CD4-positive, CD25-positive, alpha-beta regulatory T cell (primary cell): ENCODE results near the gene USH1C. TPM values are rescaled to one million over a fixed set of nuclear protein-coding genes. Genes with fewer than 3 reads are reported as not detected.

Experiments
- ATAC-seq, 2 donors: fragments of 150-1000 bp; cut with Tn5 transposase; one replicate each; pipeline ENCODE4 v1.10.0; 2021; ENCODE audit warnings: low read depth in 2 of 2, moderate number of reproducible peaks in 2 of 2, moderate library complexity in 1 of 2
- DNase-seq, 3 donors: peaks; one replicate each; pipeline versions ENCODE4 v3.0.0 to v3.0.0-alpha.2; 2012 to 2022; ENCODE audit warnings: mixed read lengths in 1 of 3
- H3K27ac ChIP-seq: one replicate; pipeline ENCODE4 v1.7.0; 2013; ENCODE audit warnings: mild to moderate bottlenecking, low read length; ENCODE audit not compliant: insufficient read depth, poor library complexity, severe bottlenecking
- H3K27me3 ChIP-seq: one replicate; pipeline ENCODE4 v1.7.0; 2013; ENCODE audit warnings: low read length; ENCODE audit not compliant: control insufficient read depth, insufficient read depth
- H3K36me3 ChIP-seq: one replicate; pipeline ENCODE4 v1.7.0; 2013; ENCODE audit warnings: mild to moderate bottlenecking, low read length, moderate library complexity; ENCODE audit not compliant: control insufficient read depth, insufficient read depth
- H3K4me1 ChIP-seq: 2 replicates; pipeline ENCODE4 v1.7.0; 2013; ENCODE audit warnings: mild to moderate bottlenecking, low read length; ENCODE audit not compliant: insufficient read depth, control insufficient read depth, poor library complexity, severe bottlenecking
- H3K4me3 ChIP-seq: one replicate; pipeline ENCODE4 v1.7.0; 2013; ENCODE audit warnings: low read depth, mild to moderate bottlenecking, low read length, moderate library complexity
- H3K9me3 ChIP-seq, 2 experiments: 1 replicate in 1 of 2; 2 replicates in 1 of 2; pipeline ENCODE4 v1.7.0; 2013; ENCODE audit warnings: low read length in 2 of 2, mild to moderate bottlenecking in 1 of 2, moderate library complexity in 1 of 2; ENCODE audit not compliant: control insufficient read depth in 2 of 2
- H3K27ac Mint-ChIP-seq, 3 donors: one replicate each; pipeline ENCODE4 v1.8.0; 2020 to 2022; ENCODE audit warnings: mild to moderate bottlenecking in 3 of 3, mixed read lengths in 3 of 3, moderate library complexity in 2 of 3
- H3K27me3 Mint-ChIP-seq: one replicate; pipeline ENCODE4 v1.8.0; 2022; ENCODE audit warnings: mild to moderate bottlenecking, mixed read lengths
- H3K36me3 Mint-ChIP-seq: one replicate; pipeline ENCODE4 v1.8.0; 2020; ENCODE audit warnings: mixed read lengths
- H3K4me1 Mint-ChIP-seq, 4 donors: one replicate each; pipeline ENCODE4 v1.8.0; 2020 to 2022; ENCODE audit warnings: mixed read lengths in 4 of 4, mild to moderate bottlenecking in 1 of 4
- H3K4me3 Mint-ChIP-seq, 4 donors: one replicate each; pipeline ENCODE4 v1.8.0; 2020 to 2022; ENCODE audit warnings: mild to moderate bottlenecking in 4 of 4, mixed read lengths in 4 of 4, moderate library complexity in 3 of 4
- H3K9me3 Mint-ChIP-seq, 7 donors: one replicate each; pipeline ENCODE4 v1.8.0; 2020 to 2022; ENCODE audit warnings: mixed read lengths in 7 of 7, mild to moderate bottlenecking in 3 of 7, moderate library complexity in 2 of 7
- polyA plus RNA-seq, 4 donors: library from polyadenylated mRNA; unstranded; fragments of 300-500 nt; fragmentation: Illumina TruSeq; gene quantifications; one replicate each; pipeline ENCODE4 v1.2.3, GENCODE V29; 2021
- total RNA-seq: library from RNA; stranded (reverse); gene quantifications from one replicate; pipeline ENCODE4 v1.2.3, GENCODE V29; 2022

The USH1C gene
- total and polyA plus RNA-seq, 5 donors from 2014 or later: not detected

- Mint-ChIP-seq H3K27ac (no peak overlapping the region), H3K36me3 (no peaks in the 10 kb centered on the region), H3K9me3 (no peaks in the 10 kb centered on the region), H3K4me3 (no peak overlapping the region), H3K4me1 (no peaks in the 10 kb centered on the region), H3K27me3 (peaks cover 12% of the 10 kb centered on the region)
- Histone ChIP-seq H3K4me3 (no peak overlapping the region), H3K27me3 (no peaks in the 10 kb centered on the region), H3K9me3 (no peaks in the 10 kb centered on the region), H3K27ac (no peak overlapping the region), H3K4me1 (no peaks in the 10 kb centered on the region), H3K36me3 (no peaks in the 10 kb centered on the region)
- ATAC-seq (no peak), DNase-seq (no peak)
These were observed 10.3 kb downstream of the USH1C start for GRCh38 chr11:17533778-17534415.

GRCh38 chr11:17533341-17533740 lies 10.9 kb downstream of the USH1C start:
- Histone ChIP-seq H3K27me3 (no peaks in the 10 kb centered on the region), H3K4me3 (no peak overlapping the region), H3K4me1 (no peaks in the 10 kb centered on the region), H3K27ac (no peak overlapping the region), H3K36me3 (no peaks in the 10 kb centered on the region), H3K9me3 (no peaks in the 10 kb centered on the region)
- no peaks in the 10 kb centered on the region for H3K36me3 Mint-ChIP-seq
- H3K27me3 Mint-ChIP-seq: peaks cover 12% of the 10 kb centered on the region
- ATAC-seq (no peak), DNase-seq (no peak)
- H3K9me3 Mint-ChIP-seq: no peaks in the 10 kb centered on the region
- no peak overlapping the region for H3K4me3 Mint-ChIP-seq
- H3K4me1 Mint-ChIP-seq: no peaks in the 10 kb centered on the region
- H3K27ac Mint-ChIP-seq: no peak overlapping the region

- Histone ChIP-seq H3K4me3 (no peak overlapping the region), H3K36me3 (no peaks in the 10 kb centered on the region), H3K9me3 (no peaks in the 10 kb centered on the region), H3K27me3 (no peaks in the 10 kb centered on the region), H3K4me1 (no peaks in the 10 kb centered on the region), H3K27ac (no peak overlapping the region)
- DNase-seq (no peak), ATAC-seq (no peak)
- peaks cover 14% of the 10 kb centered on the region for H3K27me3 Mint-ChIP-seq
- H3K27ac Mint-ChIP-seq: no peak overlapping the region
- H3K36me3 Mint-ChIP-seq: no peaks in the 10 kb centered on the region
- no peaks in the 10 kb centered on the region for H3K4me1 Mint-ChIP-seq
- H3K4me3 Mint-ChIP-seq: no peak overlapping the region
- H3K9me3 Mint-ChIP-seq: no peaks in the 10 kb centered on the region
These were observed 11.4 kb downstream of the USH1C start for GRCh38 chr11:17532784-17533183.

GRCh38 chr11:17531636-17532113 lies 12.5 kb downstream of the USH1C start:
- H3K4me1 ChIP-seq: no peaks in the 10 kb centered on the region
- Mint-ChIP-seq H3K4me1 (no peaks in the 10 kb centered on the region), H3K36me3 (no peaks in the 10 kb centered on the region), H3K27ac (no peak overlapping the region), H3K27me3 (peaks cover 16% of the 10 kb centered on the region), H3K9me3 (no peaks in the 10 kb centered on the region), H3K4me3 (no peak overlapping the region)
- DNase-seq (no peak), ATAC-seq (no peak)
- no peaks in the 10 kb centered on the region for H3K9me3 ChIP-seq
- H3K27ac ChIP-seq: no peak overlapping the region
- no peaks in the 10 kb centered on the region for H3K27me3 ChIP-seq
- H3K4me3 ChIP-seq: no peak overlapping the region
- no peaks in the 10 kb centered on the region for H3K36me3 ChIP-seq

- Mint-ChIP-seq H3K4me1 (no peaks in the 10 kb centered on the region), H3K9me3 (no peaks in the 10 kb centered on the region), H3K4me3 (no peak overlapping the region), H3K27ac (no peak overlapping the region), H3K36me3 (no peaks in the 10 kb centered on the region), H3K27me3 (peaks cover 16% of the 10 kb centered on the region)
- ATAC-seq: no peak
- Histone ChIP-seq H3K9me3 (no peaks in the 10 kb centered on the region), H3K4me3 (no peak overlapping the region), H3K4me1 (no peaks in the 10 kb centered on the region), H3K36me3 (no peaks in the 10 kb centered on the region), H3K27ac (no peak overlapping the region), H3K27me3 (no peaks in the 10 kb centered on the region)
- no peak for DNase-seq
These were observed 13.1 kb downstream of the USH1C start for GRCh38 chr11:17531071-17531600.

GRCh38 chr11:17529844-17530185 lies 14.4 kb downstream of the USH1C start:
- DNase-seq (no peak), ATAC-seq (no peak)
- Histone ChIP-seq H3K4me3 (no peak overlapping the region), H3K27ac (no peak overlapping the region), H3K9me3 (no peaks in the 10 kb centered on the region), H3K4me1 (no peaks in the 10 kb centered on the region), H3K36me3 (no peaks in the 10 kb centered on the region), H3K27me3 (no peaks in the 10 kb centered on the region)
- Mint-ChIP-seq H3K9me3 (no peaks in the 10 kb centered on the region), H3K36me3 (no peaks in the 10 kb centered on the region), H3K4me3 (no peak overlapping the region), H3K27ac (no peak overlapping the region), H3K27me3 (peaks cover 16% of the 10 kb centered on the region), H3K4me1 (no peaks in the 10 kb centered on the region)

- peaks cover 22% of the 10 kb centered on the region for H3K27me3 Mint-ChIP-seq
- no peak overlapping the region for H3K4me3 Mint-ChIP-seq
- Histone ChIP-seq H3K9me3 (no peaks in the 10 kb centered on the region), H3K4me1 (no peaks in the 10 kb centered on the region), H3K36me3 (no peaks in the 10 kb centered on the region), H3K4me3 (no peak overlapping the region), H3K27ac (no peak overlapping the region), H3K27me3 (no peaks in the 10 kb centered on the region)
- H3K4me1 Mint-ChIP-seq: no peaks in the 10 kb centered on the region
- ATAC-seq (no peak), DNase-seq (no peak)
- no peaks in the 10 kb centered on the region for H3K36me3 Mint-ChIP-seq
- H3K27ac Mint-ChIP-seq: no peak overlapping the region
- H3K9me3 Mint-ChIP-seq: no peaks in the 10 kb centered on the region
These were observed 15.0 kb downstream of the USH1C start for GRCh38 chr11:17528906-17529843.
